ENCODE data around the gene TMTC4. TPM values are rescaled to one million over a fixed set of nuclear protein-coding genes. Genes with fewer than 3 reads are reported as not detected.

Gene TMTC4
- total RNA-seq, 1 experiment from 2014 or later: 14.6 TPM

DNA sequence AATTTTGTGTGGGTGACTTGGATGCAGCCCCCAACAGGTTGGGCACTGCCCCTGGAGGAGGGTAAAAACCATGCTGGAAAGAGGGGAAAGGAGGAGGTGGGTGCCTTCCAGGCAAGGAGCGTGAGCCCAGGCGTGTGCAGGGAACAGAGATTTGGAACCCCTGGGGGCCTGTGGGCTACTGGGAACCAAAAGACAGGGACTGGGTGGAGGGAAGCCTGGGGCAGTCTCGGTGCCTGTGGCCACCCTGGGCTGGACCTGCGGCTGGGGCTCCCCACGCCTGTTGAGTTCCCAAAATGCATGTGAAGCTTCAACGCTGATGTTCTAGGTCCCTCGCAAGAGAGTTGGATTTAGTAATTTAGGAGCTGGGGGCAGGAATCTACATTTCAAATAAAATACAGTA is 110.8 kb downstream of the TMTC4 start:
- DNase-seq (ENCODE audit: low read depth, low spot score) (no peak), ATAC-seq (no peak)
- no peaks in the 10 kb centered on the region for H3K27me3 ChIP-seq (ENCODE audit: control insufficient read depth, insufficient read depth, low read length)
- intact Hi-C loops (cut with micrococcal nuclease; ENCODE audit: unreplicated experiment): no loop called here
- no peak overlapping the region for H3K4me3 ChIP-seq (ENCODE audit: low read depth in 2 of 2, low read length in 2 of 2)
- H3K27ac ChIP-seq (ENCODE audit: low read length): no peak overlapping the region
- no peaks in the 10 kb centered on the region for H3K4me1 ChIP-seq (ENCODE audit: control insufficient read depth, insufficient read depth, low read length)
- ChIA-PET POLR2A (no interaction called here), CTCF (no interaction called here)
- BruUV-seq (replicated peaks): no TSS peak
- H3K9me3 ChIP-seq (ENCODE audit: control insufficient read depth, insufficient read depth, low read depth, low read length): no peaks in the 10 kb centered on the region
- no peak for TF ChIP-seq TCF7L2 (IDR thresholded peaks at IDR 0.05; ENCODE audit: low read depth, low read length)
- TF ChIP-seq, protein P1, sequence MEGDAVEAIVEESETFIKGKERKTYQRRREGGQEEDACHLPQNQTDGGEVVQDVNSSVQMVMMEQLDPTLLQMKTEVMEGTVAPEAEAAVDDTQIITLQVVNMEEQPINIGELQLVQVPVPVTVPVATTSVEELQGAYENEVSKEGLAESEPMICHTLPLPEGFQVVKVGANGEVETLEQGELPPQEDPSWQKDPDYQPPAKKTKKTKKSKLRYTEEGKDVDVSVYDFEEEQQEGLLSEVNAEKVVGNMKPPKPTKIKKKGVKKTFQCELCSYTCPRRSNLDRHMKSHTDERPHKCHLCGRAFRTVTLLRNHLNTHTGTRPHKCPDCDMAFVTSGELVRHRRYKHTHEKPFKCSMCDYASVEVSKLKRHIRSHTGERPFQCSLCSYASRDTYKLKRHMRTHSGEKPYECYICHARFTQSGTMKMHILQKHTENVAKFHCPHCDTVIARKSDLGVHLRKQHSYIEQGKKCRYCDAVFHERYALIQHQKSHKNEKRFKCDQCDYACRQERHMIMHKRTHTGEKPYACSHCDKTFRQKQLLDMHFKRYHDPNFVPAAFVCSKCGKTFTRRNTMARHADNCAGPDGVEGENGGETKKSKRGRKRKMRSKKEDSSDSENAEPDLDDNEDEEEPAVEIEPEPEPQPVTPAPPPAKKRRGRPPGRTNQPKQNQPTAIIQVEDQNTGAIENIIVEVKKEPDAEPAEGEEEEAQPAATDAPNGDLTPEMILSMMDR (IDR thresholded peaks at IDR 0.05): no peak
- TF ChIP-seq, protein P2, sequence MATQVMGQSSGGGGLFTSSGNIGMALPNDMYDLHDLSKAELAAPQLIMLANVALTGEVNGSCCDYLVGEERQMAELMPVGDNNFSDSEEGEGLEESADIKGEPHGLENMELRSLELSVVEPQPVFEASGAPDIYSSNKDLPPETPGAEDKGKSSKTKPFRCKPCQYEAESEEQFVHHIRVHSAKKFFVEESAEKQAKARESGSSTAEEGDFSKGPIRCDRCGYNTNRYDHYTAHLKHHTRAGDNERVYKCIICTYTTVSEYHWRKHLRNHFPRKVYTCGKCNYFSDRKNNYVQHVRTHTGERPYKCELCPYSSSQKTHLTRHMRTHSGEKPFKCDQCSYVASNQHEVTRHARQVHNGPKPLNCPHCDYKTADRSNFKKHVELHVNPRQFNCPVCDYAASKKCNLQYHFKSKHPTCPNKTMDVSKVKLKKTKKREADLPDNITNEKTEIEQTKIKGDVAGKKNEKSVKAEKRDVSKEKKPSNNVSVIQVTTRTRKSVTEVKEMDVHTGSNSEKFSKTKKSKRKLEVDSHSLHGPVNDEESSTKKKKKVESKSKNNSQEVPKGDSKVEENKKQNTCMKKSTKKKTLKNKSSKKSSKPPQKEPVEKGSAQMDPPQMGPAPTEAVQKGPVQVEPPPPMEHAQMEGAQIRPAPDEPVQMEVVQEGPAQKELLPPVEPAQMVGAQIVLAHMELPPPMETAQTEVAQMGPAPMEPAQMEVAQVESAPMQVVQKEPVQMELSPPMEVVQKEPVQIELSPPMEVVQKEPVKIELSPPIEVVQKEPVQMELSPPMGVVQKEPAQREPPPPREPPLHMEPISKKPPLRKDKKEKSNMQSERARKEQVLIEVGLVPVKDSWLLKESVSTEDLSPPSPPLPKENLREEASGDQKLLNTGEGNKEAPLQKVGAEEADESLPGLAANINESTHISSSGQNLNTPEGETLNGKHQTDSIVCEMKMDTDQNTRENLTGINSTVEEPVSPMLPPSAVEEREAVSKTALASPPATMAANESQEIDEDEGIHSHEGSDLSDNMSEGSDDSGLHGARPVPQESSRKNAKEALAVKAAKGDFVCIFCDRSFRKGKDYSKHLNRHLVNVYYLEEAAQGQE (IDR thresholded peaks at IDR 0.05; ENCODE audit: insufficient read depth in 1 of 2, low read depth in 2 of 2, low read length in 1 of 2): no peak
- no peak for TF ChIP-seq SIN3A (IDR thresholded peaks at IDR 0.05; ENCODE audit: borderline replicate concordance, insufficient read depth, low read depth, low read length)
- TF ChIP-seq POLR2AphosphoS5 (IDR thresholded peaks at IDR 0.05; ENCODE audit: low read depth, low read length): no peak
- no peaks in the 10 kb centered on the region for H3K36me3 ChIP-seq (ENCODE audit: control insufficient read depth, insufficient read depth, low read length)
- in situ Hi-C loops (cut with HindIII; ENCODE audit: low pct_unique_long_range_greater_than_20kb, low sequenced_read_pairs): no loop called here

DNA sequence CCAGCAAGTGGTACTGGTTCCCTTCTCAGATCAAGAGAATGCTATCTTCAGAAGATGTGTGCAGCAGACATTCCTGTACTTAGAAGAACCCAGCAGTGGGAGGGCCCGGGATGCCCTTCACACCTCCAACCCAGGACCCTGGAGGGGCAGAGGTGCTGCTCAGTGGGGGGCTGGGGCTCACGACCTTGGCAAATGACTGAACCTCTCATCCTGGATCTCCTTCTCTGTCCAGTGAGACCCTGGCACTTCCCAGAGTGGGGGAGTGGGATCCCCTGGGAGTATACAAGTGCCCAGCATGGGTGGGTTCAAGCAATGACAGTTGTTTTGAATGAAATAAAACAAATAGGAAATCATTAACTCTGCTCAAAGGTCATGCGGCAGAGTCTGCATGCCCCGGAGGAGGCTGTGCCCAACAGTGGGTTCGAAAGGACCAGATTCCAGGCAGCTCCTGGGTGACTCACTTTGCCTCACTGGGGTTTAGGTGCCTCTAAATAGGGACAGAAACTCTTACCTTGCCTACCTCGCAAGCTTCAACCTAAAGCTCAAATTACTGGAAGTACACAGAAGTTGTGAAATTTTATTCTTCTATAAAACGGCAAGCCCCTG is 112.9 kb downstream of the TMTC4 start:
- Histone ChIP-seq H3K4me3 (ENCODE audit: low read depth in 2 of 2, low read length in 2 of 2) (no peak overlapping the region), H3K27me3 (ENCODE audit: control insufficient read depth, insufficient read depth, low read length) (no peaks in the 10 kb centered on the region), H3K9me3 (ENCODE audit: control insufficient read depth, insufficient read depth, low read depth, low read length) (no peaks in the 10 kb centered on the region), H3K27ac (ENCODE audit: low read length) (no peak overlapping the region), H3K4me1 (ENCODE audit: control insufficient read depth, insufficient read depth, low read length) (no peaks in the 10 kb centered on the region), H3K36me3 (ENCODE audit: control insufficient read depth, insufficient read depth, low read length) (no peaks in the 10 kb centered on the region)
- in situ Hi-C loops (cut with HindIII; ENCODE audit: low pct_unique_long_range_greater_than_20kb, low sequenced_read_pairs): no loop called here
- BruUV-seq (replicated peaks): no TSS peak
- TF ChIP-seq POLR2AphosphoS5 (IDR thresholded peaks at IDR 0.05; ENCODE audit: low read depth, low read length): no peak
- TF ChIP-seq SIN3A (IDR thresholded peaks at IDR 0.05; ENCODE audit: borderline replicate concordance, insufficient read depth, low read depth, low read length): no peak
- TF ChIP-seq, protein P1 (IDR thresholded peaks at IDR 0.05): no peak
- no peak for TF ChIP-seq TCF7L2 (IDR thresholded peaks at IDR 0.05; ENCODE audit: low read depth, low read length)
- TF ChIP-seq, protein P2 (IDR thresholded peaks at IDR 0.05; ENCODE audit: insufficient read depth in 1 of 2, low read depth in 2 of 2, low read length in 1 of 2): no peak
- CTCF ChIA-PET: no interaction called here
- intact Hi-C loops (cut with micrococcal nuclease; ENCODE audit: unreplicated experiment): no loop called here
- no peak for DNase-seq (ENCODE audit: low read depth, low spot score)
- POLR2A ChIA-PET: no interaction called here
- ATAC-seq: no peak
